SK-N-MC (cell line): Measurements from ENCODE around the gene S1PR2.
"Not testable (repeated sequence)": the region's sequence is repeated elsewhere in the genome, so short reads cannot be mapped to it uniquely, and the experiment has no call there.

Experiments used
- DNase-seq: peaks from one replicate; pipeline ENCODE4 v3.0.0-alpha.2; 2011; ENCODE audit warnings: low read depth, low spot score
- H3K27ac ChIP-seq: fragments of 200-600 bp; sonication (generic); 2 replicates; pipeline ENCODE4 v1.5.1; 2016; ENCODE audit warnings: mixed run types
- H3K36me3 ChIP-seq: fragments of 200-600 bp; sonication (generic); 2 replicates; pipeline ENCODE4 v1.6.1; 2017; ENCODE audit warnings: antibody characterized with exemption, low read length, mixed read lengths; ENCODE audit not compliant: insufficient read depth
- H3K4me3 ChIP-seq: fragments of 200-600 bp; sonication (generic); 2 replicates; pipeline ENCODE4 v1.5.1; 2016
- H3K9ac ChIP-seq: fragments of 200-600 bp; sonication (generic); 2 replicates; pipeline ENCODE4 v1.8.0; 2017; ENCODE audit warnings: mixed run types, mixed read lengths; ENCODE audit not compliant: insufficient read length
- H3K9me3 ChIP-seq: fragments of 200-600 bp; sonication (generic); 2 replicates; pipeline ENCODE4 v1.6.1; 2017; ENCODE audit warnings: low read depth, mild to moderate bottlenecking, antibody characterized with exemption, low read length, moderate library complexity, mixed read lengths
- EZH2 ChIP-seq: fragments of 200-600 bp; sonication (generic); IDR thresholded peaks from one replicate; pipeline ENCODE4 v1.6.1; 2017; ENCODE audit warnings: antibody characterized with exemption
- FOXP2 ChIP-seq: optimal IDR thresholded peaks from 2 replicates; pipeline ENCODE3; 2011; ENCODE audit warnings: mild to moderate bottlenecking, moderate library complexity; ENCODE audit not compliant: insufficient read depth; ENCODE audit errors: extremely low read length, control extremely low read depth
- POLR2AphosphoS5 ChIP-seq: IDR thresholded peaks from 2 replicates; pipeline ENCODE4 v1.6.1; 2012; ENCODE audit warnings: mild to moderate bottlenecking, low read depth, low read length, borderline replicate concordance

The S1PR2 gene

GRCh38 chr19:10256551-10256950 is 25.4 kb upstream of the S1PR2 start:
- no peak overlapping the region for H3K27ac ChIP-seq
- no peak for DNase-seq
- H3K36me3 ChIP-seq = peaks cover 33% of the 10 kb centered on the region
- no peak overlapping the region for H3K4me3 ChIP-seq
- TF ChIP-seq FOXP2 (no peak), EZH2 (no peak), POLR2AphosphoS5 (no peak)
- no peaks in the 10 kb centered on the region for H3K9me3 ChIP-seq
- no peak overlapping the region for H3K9ac ChIP-seq

DNA sequence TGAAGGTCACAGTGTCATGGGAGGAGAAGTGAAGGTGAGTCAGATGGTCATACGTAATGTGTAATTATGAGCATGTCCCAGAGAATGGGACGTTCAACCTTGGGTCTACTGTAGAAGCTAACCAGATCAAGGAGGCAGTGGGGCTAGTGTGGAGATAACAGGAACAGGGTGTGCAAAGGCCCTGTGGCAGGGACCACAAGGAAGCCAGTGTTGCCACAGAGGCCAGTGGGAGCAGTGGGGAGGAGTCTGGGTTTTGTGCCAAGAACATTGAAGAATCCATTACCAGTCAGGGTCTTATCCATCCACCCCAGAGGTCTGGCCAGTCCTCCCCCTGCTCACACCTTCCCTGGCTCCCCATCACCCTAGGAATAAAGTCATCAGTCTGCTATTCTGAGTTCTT is 24.2 kb upstream of the S1PR2 start:
- H3K27ac ChIP-seq = no peak overlapping the region
- H3K36me3 ChIP-seq = peaks cover 33% of the 10 kb centered on the region
- H3K9me3 ChIP-seq = no peaks in the 10 kb centered on the region
- TF ChIP-seq FOXP2 (no peak), EZH2 (no peak), POLR2AphosphoS5 (no peak)
- H3K4me3 ChIP-seq = no peak overlapping the region
- no peak overlapping the region for H3K9ac ChIP-seq
- no peak for DNase-seq

DNA sequence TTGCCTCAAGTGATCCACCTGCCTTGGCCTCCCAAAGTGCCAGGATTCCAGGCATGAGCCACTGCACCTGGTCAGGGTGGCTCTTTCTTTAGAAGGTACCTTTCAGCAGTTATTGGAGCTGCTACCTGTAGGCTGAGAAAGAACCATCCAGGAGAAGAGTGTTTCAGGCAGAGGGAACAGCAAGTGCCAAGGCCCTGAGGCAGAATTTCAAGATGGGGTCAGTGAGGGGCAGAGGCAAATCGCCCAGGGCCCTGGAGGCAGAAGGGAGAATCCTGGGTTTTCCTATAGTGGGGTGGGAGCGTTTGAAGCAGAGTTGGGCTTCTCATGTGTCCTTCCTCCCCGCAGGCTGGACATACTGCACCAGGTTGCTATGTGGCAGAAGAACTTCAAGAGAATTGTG is 23.1 kb upstream of the S1PR2 start:
- TF ChIP-seq POLR2AphosphoS5 (no peak), FOXP2 (no peak), EZH2 (no peak)
- H3K36me3 ChIP-seq = peaks cover 30% of the 10 kb centered on the region
- no peak for DNase-seq
- H3K27ac ChIP-seq = no peak overlapping the region
- no peaks in the 10 kb centered on the region for H3K9me3 ChIP-seq
- H3K4me3 ChIP-seq = no peak overlapping the region
- H3K9ac ChIP-seq = no peak overlapping the region

- TF ChIP-seq POLR2AphosphoS5 (no peak), EZH2 (no peak), FOXP2 (no peak)
- H3K9ac ChIP-seq = peak overlapping the region; percentile 86
- H3K9me3 ChIP-seq = no peaks in the 10 kb centered on the region
- no peak overlapping the region for H3K27ac ChIP-seq
- DNase-seq = no peak
- H3K36me3 ChIP-seq = peaks cover 24% of the 10 kb centered on the region
- H3K4me3 ChIP-seq = peak overlapping the region; percentile 100
Observed at GRCh38 chr19:10252707-10253106, 21.6 kb upstream of the S1PR2 start.

DNA sequence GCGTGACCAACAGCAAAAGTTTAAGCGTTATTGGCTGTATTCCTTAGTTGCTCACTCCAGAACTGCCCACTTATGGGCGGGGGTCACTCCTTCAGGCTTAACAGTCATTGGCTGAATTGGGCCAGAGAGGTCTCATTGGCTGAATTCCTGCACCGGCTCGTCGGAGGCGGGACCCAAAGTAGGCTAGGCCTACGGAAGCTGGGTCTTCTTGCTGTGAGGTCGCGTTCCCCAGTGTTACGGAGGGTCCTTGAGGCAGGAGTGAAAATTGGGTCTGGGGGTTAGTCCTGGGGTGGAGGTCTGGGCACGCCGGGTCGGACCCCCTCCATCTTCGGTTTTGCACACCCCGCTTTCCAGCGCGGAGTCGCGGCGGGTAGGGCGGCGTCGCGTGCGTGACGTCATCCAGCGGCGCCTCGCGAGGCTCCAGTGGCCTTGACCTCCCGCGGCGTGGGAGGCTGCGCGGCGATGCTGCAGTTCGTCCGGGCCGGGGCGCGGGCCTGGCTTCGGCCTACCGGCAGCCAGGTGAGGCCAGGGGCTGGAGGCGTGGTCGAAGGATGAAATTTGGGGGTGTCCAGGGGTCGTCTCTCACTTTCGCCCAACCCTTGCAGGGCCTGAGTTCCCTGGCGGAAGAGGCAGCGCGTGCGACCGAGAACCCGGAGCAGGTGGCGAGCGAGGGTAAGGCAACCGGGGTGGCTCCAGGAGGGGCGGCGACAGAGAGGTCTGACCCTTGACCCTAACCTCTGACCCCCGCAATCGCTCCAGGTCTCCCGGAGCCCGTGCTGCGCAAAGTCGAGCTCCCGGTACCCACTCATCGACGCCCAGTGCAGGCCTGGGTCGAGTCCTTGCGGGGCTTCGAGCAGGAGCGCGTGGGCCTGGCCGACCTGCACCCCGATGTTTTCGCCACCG is 20.9 kb upstream of the S1PR2 start, which contains the start of gene MRPL4:
Gene MRPL4 (plus strand): TSS at position 423 of the 903 bp plus-strand sequence. CDS start 40 bp downstream, at position 463.
- Histone ChIP-seq H3K9me3 (no peaks in the 10 kb centered on the region), H3K9ac (peak within 1 kb of the TSS; percentile 86), H3K4me3 (peak within 1 kb of the TSS; percentile 100), H3K36me3 (peaks cover 18% of the 10 kb centered on the region), H3K27ac (peak within 1 kb of the TSS; percentile 81)
- peak; percentile 95 for DNase-seq
- TF ChIP-seq FOXP2 = no peak
- peak; percentile 84 for TF ChIP-seq POLR2AphosphoS5

DNA sequence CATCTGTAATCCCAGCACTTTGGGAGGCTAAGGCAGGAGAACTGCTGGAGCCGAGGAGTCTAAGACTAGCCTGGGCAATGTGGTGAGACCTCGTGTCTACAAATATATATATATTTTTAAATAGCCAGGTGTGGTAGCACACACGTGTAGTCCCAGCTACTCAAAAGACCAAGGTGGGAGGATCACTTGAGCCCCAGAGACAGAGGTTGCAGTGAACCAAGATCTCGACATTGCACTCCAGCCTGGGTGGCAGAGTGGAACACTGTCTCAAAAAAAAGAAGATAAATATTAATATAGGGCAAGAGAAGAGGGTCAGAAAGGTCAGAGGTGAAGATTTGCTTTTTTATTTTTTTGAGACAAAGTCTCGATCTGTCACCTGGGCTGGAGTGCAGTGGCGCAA is 15.4 kb upstream of the S1PR2 start:
- Histone ChIP-seq H3K36me3 (no peaks in the 10 kb centered on the region), H3K4me3 (no peak overlapping the region), H3K9me3 (no peaks in the 10 kb centered on the region), H3K9ac (no peak overlapping the region), H3K27ac (no peak overlapping the region)
- no peak for DNase-seq
- TF ChIP-seq EZH2 = no peak
- TF ChIP-seq POLR2AphosphoS5 = no peak
- no peak for TF ChIP-seq FOXP2

DNA sequence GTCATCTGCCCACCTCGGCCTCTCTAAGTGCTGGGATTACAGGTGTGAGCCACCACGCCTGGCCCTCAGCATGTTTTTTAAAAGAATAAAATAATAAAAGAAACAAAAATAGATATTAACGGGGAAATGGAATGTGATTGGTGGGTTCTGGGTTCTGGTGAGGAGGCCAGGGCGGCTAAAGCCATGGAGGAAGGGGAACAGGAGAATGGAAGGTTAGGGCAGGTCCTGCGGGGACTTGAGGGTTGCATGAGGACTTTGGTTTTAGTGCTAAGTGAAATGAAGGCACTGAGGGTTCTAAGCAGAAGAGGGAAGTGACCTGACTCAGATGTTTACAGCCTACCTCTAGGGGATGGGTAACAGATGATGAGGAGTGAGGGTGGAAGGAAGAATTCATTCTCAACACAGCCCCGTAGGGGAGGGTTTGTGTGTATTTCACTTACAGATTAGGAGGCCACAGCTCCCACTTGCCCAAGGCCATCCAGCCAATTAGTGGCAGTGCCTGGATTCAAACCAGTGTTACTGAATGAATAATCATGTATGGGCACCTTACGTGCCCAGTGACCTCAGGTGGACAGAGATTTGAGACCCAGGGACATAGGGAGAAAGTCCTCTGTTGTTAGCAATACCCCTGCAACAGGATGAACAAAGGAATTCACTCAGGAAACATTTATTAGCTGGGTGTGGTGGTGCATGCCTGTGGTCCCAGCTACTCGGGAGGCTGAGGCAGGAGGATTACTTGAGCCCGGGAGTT is 14.2 kb upstream of the S1PR2 start:
- no peaks in the 10 kb centered on the region for H3K36me3 ChIP-seq
- no peak for DNase-seq
- no peak overlapping the region for H3K27ac ChIP-seq
- no peaks in the 10 kb centered on the region for H3K9me3 ChIP-seq
- no peak overlapping the region for H3K9ac ChIP-seq
- H3K4me3 ChIP-seq = no peak overlapping the region
- TF ChIP-seq POLR2AphosphoS5 = no peak
- no peak for TF ChIP-seq EZH2
- no peak for TF ChIP-seq FOXP2

GRCh38 chr19:10243606-10244005 is 12.5 kb upstream of the S1PR2 start:
- H3K9ac ChIP-seq = no peak overlapping the region
- H3K9me3 ChIP-seq = no peaks in the 10 kb centered on the region
- no peak for TF ChIP-seq EZH2
- no peak for TF ChIP-seq POLR2AphosphoS5
- TF ChIP-seq FOXP2 = no peak
- H3K4me3 ChIP-seq = no peak overlapping the region
- no peak for DNase-seq
- no peaks in the 10 kb centered on the region for H3K36me3 ChIP-seq
- no peak overlapping the region for H3K27ac ChIP-seq

DNA sequence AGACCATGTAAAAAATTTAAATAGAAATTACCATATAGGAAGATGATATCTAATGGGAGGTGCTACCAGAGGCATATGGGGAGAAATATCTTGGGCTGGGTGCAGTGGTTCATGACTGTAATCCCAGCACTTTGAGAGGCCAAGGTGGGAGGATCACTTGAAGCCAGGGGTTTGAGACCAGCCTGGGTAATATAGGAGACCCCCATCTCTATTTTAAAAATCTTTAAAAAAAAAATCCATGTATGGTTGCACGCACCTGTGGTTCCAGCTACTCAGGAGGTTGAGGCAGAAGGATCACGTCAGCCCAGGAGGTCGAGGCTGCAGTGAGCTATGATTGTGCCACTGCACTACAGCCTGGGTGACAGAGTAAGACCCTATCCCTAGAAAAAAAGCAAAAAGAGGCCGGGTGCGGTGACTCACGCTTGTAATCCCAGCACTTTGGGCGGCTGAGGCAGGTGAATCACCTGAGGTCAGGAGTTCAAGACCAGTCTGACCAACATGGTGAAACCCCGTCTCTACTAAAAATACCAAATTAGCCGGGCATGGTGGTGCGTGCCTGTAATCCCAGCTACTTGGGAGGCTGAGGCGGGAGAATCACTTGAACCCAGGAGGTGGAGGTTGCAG is 10.8 kb upstream of the S1PR2 start:
- not testable (repeated sequence) for H3K36me3 ChIP-seq, H3K4me3 ChIP-seq, H3K9ac ChIP-seq, DNase-seq, H3K27ac ChIP-seq, H3K9me3 ChIP-seq
